GM19468 (cell line): ENCODE data around the gene SPACA7.

Experiments used
- ATAC-seq: cut with Tn5 transposase; IDR thresholded peaks from one replicate; pipeline ENCODE4 v1.9.1; 2021; ENCODE audit warnings: mild to moderate bottlenecking, moderate library complexity, moderate number of reproducible peaks; ENCODE audit not compliant: unreplicated experiment; ENCODE audit errors: extremely low read depth

SPACA7 gene

DNA sequence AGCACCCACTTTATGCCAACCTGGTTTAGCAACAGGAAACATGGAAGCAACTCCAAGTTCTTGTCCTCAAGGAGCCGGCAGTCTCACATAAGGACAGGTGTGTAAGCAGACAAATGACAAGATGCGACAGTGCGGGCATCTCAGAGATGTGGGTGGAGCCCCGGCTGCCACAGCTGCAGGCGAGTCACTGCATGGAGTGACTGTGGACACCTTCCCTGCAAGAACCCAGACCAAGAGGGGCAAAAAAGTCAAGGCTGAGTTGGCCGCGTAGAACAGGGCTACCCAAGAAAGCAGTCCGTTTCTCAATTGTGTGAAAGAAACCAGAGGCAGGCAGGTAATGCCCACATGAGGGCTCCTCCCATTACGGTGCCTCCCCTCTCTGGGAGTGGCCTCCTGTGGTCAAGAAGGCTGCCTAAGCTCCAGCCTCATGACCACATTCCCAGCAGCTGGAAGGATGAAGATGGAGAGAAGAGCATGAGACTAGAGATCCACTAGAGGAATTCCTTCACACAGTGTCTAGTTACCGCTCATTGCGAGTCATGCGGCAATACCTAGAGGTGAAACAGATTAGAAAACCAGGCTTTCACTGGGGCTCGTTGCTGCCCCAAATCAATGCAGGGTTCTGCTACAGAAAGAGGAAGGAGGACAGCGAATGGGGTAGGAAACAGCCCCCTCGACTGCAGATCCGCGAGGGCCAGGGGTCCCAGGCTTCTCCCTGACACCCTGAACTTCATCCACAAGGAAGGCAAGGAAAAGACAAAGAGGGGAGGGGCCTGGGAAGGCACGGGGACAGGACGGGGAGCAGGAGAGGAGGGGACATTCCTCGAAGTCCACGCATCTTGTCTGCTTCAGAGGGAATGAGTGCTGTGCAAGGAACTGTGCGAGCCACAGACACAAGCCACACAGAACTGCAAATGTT, 80.2 kb downstream of the SPACA7 start:
- no peak for ATAC-seq

DNA sequence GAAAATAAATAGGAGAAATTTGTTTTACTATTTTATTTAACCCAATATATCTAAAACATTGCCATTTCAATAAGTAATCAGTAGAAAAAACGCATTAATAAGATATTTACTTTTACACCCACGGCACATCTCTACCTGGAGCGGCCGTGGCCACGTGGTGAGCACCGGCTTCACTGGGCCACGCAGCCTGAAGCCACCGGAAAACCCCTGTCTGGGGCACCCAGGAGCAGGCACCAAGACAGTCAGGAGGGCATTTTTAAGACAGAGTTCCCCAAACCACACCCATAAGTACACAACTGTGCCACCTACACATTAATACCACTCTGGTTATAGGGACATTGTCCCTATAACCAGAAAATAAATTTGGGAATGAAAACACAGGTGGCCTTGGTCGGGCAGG, 80.9 kb downstream of the SPACA7 start:
- ATAC-seq, result no peak

DNA sequence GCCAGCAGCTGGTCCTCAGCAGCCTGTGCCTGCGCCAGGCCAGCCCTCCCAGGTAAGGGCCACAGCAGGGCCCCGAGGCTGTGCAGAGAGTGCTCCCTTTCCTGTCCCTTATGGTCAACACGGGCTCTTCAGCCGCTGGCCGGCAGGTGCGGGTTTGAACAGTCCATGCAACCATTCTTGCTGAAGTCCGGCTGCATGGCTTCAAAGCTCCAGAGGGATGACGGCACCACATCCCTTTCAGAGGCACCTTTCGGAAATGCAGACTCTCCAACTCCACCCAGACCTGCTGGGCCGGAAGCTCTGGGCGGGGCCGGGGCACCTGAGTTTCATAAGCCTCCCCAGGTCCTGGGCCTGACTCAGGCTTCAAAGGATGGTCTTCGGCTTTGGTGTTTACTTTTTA, 81.3 kb downstream of the SPACA7 start:
- no peak for ATAC-seq

DNA sequence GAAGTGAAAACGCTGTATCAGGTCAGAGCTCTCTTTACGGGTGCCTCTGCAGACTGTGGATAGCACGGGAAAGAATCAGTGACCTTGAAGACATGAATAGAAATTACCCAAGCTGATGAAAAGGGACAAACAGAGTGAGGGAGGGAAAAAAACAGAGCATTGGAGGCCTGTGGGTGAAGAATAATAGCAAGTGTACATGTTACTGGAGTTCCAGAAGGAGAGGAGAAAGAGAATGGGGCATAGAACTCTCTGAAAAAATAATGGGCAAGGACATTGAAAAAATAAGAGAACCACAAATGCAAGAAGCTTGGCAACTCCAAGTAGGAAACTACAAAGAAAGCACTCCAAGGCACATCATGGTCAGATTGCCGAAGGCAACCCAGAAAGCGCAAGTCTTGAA, 86.3 kb downstream of the SPACA7 start:
- no peak for ATAC-seq

DNA sequence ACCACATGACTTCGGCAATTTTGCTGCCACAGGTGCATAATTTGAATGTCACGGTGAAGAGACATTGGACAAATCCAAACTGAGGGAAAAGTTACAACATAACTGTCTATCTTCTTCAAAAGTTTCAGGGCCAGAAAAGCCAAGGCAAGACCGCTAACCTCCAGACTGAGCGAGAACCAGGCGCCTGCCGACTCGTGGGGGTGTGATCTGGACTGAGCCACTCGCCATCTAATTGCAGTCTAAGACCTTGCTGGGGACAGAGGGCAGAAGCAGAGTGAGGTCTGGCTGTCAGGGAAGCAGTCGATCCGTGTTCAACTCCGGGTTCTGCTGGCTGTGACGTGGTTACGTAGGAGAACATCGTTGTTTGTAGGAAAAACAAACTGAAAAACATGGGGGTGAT, 88.6 kb downstream of the SPACA7 start:
- no peak for ATAC-seq

DNA sequence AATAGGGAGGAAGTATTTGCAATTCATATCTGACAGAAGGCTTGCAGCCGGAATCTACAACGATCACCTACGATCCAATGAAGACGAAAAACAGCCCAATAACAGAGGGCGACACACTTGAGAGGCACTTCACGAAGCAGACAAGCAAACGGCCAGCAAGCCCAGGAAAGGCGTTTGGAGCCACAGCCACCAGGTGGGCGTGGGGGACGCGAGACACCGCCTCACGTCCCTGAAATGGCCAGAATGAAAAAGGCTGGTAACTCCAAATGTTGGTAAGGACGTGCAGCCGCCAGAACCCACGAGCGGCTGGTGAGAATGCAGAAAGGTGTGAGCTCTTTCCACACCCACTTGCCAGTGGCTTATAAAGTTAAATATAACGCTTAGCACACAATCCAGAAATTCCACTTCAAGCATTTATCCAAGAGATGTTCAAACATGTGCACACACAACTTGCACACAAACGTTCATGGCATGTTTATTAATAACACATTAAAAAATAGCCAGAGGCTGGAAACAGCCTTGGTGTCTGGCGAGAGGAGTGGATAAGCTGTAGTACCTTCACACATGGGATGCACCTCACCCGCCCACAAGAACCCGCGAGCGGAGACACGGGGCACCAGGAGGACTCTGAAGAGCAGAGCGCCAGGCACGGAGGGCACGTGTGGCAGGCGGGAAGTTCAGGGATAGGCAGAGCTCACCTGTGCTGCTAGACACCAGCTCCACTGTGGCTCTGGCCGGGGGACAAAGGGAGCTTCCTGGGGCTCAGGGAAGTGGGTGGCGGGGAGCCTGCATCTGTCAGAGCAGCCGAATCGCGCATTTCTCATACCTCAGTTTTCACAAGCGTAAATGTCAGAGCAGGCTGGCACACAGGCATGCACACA, 89.3 kb downstream of the SPACA7 start:
- no peak for ATAC-seq

DNA sequence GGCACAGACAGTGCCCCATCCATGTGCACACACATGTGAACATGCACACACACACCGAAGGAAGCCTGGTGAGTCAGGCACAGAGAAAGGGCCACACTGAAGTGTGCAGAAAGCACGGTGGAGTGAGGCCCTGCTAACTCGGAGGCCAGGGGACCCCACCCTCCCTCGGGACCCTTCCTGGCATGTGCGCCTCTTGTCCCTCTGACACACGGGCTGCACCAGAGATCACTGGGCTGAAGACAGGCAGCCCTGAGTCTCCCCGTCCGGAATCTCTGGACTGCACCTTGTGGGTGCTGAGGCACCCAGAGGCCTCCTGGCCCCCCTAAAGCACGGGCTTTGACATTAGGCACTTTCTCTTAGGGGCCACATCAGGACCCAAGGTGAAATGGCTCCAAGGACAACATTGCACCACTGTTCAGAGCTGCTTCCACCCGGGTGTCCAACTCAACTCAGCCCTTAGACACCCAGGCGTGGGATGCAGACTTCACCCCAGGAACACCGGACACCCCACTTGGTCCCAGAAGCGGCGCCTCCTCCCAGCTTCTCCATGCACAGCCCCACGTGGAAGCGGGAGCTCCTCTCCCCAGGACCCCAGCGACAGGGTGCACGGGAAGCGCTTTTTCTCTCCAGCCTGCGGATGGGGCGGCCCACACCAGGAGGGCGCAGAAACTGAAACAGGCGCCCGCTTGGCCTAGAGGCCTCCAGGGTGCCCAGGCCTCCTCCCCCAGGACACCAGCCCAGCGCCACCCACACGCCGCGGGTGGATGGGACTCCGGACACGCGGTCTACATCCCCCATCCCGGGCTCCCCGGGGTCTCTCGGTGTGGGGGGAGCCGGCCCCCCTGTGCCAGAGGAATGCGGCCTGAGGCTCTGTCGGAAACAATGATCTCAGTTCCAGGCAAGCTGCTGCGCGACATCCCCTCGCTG, 90.2 kb downstream of the SPACA7 start:
- no peak for ATAC-seq

DNA sequence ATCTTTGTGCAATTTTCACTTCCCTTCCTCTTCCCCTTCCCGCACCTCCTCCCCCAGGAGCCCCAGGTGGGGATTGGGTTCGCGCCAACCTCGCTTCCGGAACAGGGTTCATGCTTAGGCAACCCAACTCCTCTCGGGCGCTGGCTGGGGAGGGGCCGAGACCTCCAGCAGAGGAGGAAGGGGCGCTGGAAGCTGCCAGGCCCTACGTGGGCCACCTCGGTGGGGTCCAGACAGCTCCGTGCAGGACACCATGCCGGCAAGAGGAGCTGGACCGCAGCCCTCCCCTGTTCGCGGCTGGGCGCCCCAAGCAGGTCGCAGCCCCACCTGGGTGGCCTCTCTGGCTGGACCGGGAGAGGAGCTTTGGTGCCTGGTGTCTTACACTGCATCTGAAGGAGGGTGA, 91.1 kb downstream of the SPACA7 start:
- ATAC-seq, result no peak

DNA sequence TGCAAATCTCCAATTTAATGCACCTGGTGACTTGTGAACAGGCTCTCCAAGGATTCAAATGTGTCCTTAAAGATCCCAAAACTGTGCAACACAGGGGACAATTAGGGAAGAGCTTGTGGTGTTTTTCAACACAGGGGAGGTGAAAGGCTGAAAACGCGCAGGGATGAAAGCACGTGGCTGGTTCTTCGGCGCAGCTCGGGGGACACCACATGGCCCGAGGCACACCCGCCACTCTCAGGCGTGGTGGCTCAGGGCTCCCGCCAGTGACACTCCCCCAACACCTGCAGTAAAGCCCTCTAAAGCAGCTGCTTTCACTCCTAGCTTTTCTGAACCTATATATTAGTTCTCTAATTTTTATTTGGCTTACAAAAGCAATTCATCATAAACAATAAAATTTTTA, 91.9 kb downstream of the SPACA7 start:
- no peak for ATAC-seq

DNA sequence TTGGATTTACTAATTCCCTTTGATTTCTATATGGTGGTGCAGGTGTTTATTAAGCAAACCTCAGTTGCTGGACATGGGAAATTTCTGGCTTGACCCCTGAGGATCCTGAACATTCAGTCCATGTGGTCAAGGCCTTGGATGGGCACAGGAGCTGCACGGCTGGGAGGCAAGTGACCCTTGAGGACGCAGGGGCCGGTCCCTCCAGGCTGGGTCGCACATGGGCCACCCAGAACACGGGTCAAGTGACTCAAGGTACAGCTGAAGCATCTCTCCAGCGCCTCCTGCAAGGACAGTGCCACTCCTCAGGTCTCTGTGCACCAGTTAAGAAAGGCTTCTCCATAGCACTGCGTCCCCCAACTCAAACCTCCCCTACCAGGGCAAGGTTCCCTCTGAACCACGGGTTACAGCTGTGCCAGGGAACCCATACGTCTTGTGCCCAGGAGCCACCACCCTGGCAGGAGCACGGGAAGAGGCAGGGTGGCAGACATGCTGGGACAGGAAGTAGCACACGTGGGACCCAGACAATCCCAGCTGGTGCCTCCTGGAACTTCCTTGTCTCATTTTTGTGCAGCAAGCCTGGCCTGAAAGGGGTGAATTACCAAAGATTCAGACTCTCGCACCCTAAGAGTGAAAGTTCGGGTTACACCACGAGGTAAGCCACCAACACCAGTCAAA, 93.1 kb downstream of the SPACA7 start:
- ATAC-seq, result no peak

DNA sequence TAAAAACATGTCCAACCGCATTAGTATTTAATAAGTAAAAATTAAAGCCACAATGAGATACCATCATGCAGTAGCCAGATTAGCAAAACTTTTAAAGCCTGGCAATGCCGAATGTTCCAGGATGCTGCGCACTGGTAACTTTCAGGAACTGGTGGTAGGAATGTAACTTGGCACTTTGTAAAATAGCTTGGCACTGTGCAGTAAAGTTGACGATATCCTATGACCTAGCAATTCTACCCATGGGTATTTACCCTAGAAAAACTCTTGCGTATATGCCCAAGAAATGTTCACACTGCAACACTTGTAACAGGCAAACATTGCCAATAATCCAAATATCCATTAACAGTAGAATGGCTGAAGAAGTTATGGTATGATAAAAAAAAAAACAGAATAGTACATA, 97.7 kb downstream of the SPACA7 start:
- no peak for ATAC-seq

DNA sequence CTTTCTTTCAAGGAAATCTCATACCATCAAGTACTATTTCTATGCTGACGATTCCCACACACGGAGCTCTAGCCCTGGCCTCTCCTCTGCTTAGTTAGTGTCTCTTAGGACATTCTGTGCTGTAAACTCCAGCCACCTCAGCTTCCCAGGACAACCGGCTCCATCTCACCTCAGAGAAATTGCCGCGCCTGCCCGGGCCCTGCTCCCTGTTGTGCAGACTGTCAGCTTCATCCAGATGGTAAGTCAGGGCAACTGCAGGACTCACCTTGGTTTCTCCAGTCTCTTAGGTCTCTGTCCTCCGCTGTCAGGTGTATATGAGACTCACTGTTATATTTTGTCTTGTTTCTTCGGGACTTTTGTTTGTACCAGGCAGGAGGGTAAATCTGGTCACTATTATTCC, 98.7 kb downstream of the SPACA7 start:
- no peak for ATAC-seq

DNA sequence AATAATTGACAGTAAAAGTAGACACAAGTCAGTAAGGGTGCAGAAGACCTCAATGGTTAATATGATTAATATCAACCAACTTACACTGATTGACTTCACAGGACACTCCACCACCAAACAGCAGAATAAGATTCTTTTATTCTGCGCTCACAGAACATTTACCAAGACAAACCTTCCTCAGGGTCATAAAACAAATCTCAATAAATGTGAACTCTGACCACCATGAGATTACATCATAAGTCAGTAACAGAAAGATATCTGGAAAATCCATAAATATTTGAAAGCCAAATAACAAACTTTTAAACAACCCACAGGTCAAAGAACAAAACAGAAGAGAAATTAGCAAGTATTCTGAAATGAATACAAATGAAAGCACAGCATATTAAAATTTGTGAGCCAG, 99.7 kb downstream of the SPACA7 start:
- ATAC-seq, result no peak

DNA sequence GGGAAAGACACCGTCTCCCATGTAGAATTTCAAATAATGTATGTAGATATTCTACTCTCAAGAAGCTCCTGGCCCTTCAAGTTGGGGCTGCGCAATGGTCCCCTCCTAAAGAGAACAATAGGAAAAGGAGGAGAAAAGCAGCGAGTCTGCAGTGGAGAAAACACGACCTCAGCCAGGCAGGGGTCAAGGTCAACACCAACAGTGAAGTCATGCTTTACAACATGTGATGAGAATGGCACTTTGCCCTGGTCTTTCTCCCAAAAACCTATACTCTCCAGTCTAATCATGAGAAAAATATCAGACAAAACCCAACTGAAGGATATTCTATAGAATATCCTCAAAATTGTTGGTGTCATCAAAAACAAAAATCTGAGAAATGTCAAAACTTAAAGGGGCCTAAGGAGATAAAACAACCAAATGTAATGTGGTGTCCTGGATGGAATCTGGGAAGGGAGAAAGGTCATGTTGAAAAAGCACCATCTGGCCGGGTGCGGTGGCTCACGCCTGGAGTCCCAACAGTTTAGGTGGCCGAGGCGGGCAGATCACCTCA, 101.0 kb downstream of the SPACA7 start:
- ATAC-seq, result no peak

DNA sequence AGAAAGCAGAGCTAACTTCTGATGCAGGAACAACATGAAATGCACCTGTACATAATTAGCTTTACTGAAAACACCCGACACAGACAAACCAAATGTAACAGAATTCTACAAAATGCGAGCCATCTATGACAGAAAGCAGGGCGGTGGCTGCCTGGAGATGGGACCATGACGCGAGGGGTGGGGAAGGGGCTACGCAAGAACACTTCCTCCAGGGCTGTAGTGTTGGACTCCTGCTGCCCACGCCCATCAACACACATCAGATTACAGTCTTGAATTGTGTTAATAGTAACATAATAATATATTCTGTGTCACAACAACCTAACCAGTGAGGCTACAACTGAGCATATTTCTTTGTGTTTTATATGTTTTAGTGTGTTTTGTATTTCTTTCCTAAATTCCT, 103.2 kb downstream of the SPACA7 start:
- no peak for ATAC-seq

DNA sequence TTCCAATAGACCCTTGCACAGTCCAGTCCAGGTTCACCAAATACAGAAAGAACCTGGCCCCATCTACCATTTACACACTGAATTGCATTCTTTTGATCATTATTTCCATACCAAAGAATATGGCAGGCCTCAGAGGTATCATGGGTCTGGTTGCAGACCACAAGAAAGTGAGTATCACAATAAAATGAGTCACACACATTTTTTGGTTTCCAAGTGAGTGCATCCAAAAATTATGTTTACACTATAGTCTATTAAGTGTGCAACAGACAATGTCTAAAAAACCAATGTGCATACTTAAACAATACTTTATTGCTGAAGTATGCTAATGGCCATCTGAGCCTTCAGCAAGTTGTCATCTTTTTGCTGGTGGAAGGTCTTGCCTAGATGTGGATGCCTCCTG, 105.3 kb downstream of the SPACA7 start:
- no peak for ATAC-seq

DNA sequence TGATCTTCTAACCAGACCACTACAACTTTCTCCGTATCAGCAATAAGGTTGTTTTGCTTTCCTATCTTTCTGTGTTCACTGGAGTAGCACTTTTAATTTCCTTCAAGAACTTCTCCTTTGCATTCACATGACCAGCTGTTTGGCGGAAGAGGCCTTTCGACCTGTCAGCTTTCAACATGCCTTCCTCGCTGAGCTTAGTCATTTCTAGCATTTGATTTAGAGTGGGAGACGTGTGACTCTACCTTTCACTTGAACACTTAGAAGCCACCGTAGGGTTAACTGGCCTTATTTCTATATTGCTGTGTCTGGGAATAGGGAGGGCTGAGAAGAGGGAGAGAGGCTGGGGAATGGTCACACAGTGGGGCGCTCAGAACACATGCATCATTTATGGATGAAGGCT, 107.1 kb downstream of the SPACA7 start:
- ATAC-seq, result no peak
